Activated T-helper 1 cell treated with anti-CD3 and anti-CD28 coated beads, Interleukin-12 subunit alpha, Interleukin-12 subunit beta, Interleukin-2, Interleukin-4 antibody, amounts not matched to agents 30 ng/mL and 10 ng/mL and 1 ng/mL, durations not matched to agents 14 hours and 24 hours and 36 hours (primary cell): ENCODE results near the gene SUSD6. TPM values are rescaled to one million over a fixed set of nuclear protein-coding genes. Genes with fewer than 3 reads are reported as not detected.
"Not testable (repeated sequence)": the region's sequence is repeated elsewhere in the genome, so short reads cannot be mapped to it uniquely, and the experiment has no call there.

ENCODE experiments used
- DNase-seq: peaks from one replicate; pipeline ENCODE4 v3.0.0; 2021; ENCODE audit warnings: low spot score
- H3K27ac Mint-ChIP-seq: one replicate; pipeline ENCODE4 v1.8.0; 2021; ENCODE audit warnings: mild to moderate bottlenecking, mixed read lengths
- H3K27me3 Mint-ChIP-seq: one replicate; pipeline ENCODE4 v1.8.0; 2022; ENCODE audit warnings: mild to moderate bottlenecking, moderate library complexity, mixed read lengths; ENCODE audit not compliant: insufficient read depth
- H3K36me3 Mint-ChIP-seq: one replicate; pipeline ENCODE4 v1.8.0; 2021; ENCODE audit warnings: low read depth, mixed read lengths
- H3K4me1 Mint-ChIP-seq: one replicate; pipeline ENCODE4 v1.8.0; 2021; ENCODE audit warnings: low read depth, mixed read lengths
- H3K4me3 Mint-ChIP-seq: one replicate; pipeline ENCODE4 v1.8.0; 2021; ENCODE audit warnings: mild to moderate bottlenecking, moderate library complexity, mixed read lengths
- H3K9me3 Mint-ChIP-seq: one replicate; pipeline ENCODE4 v1.8.0; 2021; ENCODE audit warnings: mixed read lengths
- intact Hi-C: fragments of 100-400 bp; cut with micrococcal nuclease; formaldehyde crosslinking; loops from one replicate; pipeline ENCODE4 v1.15.1; 2024
- total RNA-seq: library from RNA; stranded (reverse); gene quantifications from 2 replicates; pipeline ENCODE4 v1.2.3, GENCODE V29; 2022

SUSD6 gene
- total RNA-seq, 1 donor from 2014 or later, result 94.3 TPM

GRCh38 chr14:69688299-69688649, 76.9 kb downstream of the SUSD6 start:
- H3K4me3 Mint-ChIP-seq, result no peak overlapping the region
- H3K27ac Mint-ChIP-seq, result peak overlapping the region; percentile 71
- no peaks in the 10 kb centered on the region for H3K27me3 Mint-ChIP-seq
- no peaks in the 10 kb centered on the region for H3K9me3 Mint-ChIP-seq
- peaks cover 78% of the 10 kb centered on the region for H3K4me1 Mint-ChIP-seq
- no peak for DNase-seq
- peaks cover 32% of the 10 kb centered on the region for H3K36me3 Mint-ChIP-seq
- intact Hi-C loops, result no loop called here

- Mint-ChIP-seq H3K4me3 (no peak overlapping the region), H3K27me3 (no peaks in the 10 kb centered on the region), H3K4me1 (peaks cover 78% of the 10 kb centered on the region), H3K27ac (no peak overlapping the region), H3K9me3 (no peaks in the 10 kb centered on the region), H3K36me3 (peaks cover 35% of the 10 kb centered on the region)
- intact Hi-C loops, result no loop called here
- DNase-seq, result no peak
These were observed 78.6 kb downstream of the SUSD6 start for GRCh38 chr14:69690042-69690441.

GRCh38 chr14:69692594-69692993, 81.2 kb downstream of the SUSD6 start:
- H3K27me3 Mint-ChIP-seq, result no peaks in the 10 kb centered on the region
- no peaks in the 10 kb centered on the region for H3K9me3 Mint-ChIP-seq
- no peak overlapping the region for H3K4me3 Mint-ChIP-seq
- intact Hi-C loops, result no loop called here
- peaks cover 43% of the 10 kb centered on the region for H3K36me3 Mint-ChIP-seq
- DNase-seq, result no peak
- H3K4me1 Mint-ChIP-seq, result peaks cover 82% of the 10 kb centered on the region
- H3K27ac Mint-ChIP-seq, result peak overlapping the region; percentile 37

GRCh38 chr14:69693145-69693544, 81.7 kb downstream of the SUSD6 start:
- H3K27ac Mint-ChIP-seq, result peak overlapping the region; percentile 23
- intact Hi-C loops, result no loop called here
- H3K9me3 Mint-ChIP-seq, result no peaks in the 10 kb centered on the region
- H3K4me3 Mint-ChIP-seq, result no peak overlapping the region
- peaks cover 40% of the 10 kb centered on the region for H3K36me3 Mint-ChIP-seq
- H3K27me3 Mint-ChIP-seq, result no peaks in the 10 kb centered on the region
- peaks cover 82% of the 10 kb centered on the region for H3K4me1 Mint-ChIP-seq
- DNase-seq, result no peak

- Mint-ChIP-seq H3K27me3 (no peaks in the 10 kb centered on the region), H3K36me3 (peaks cover 42% of the 10 kb centered on the region), H3K4me3 (peak overlapping the region; percentile 25), H3K4me1 (peaks cover 82% of the 10 kb centered on the region), H3K27ac (peak overlapping the region; percentile 77), H3K9me3 (no peaks in the 10 kb centered on the region)
- no peak for DNase-seq
- intact Hi-C loops, result no loop called here
These were observed 82.7 kb downstream of the SUSD6 start for GRCh38 chr14:69693801-69694729.

GRCh38 chr14:69694730-69695281, 83.4 kb downstream of the SUSD6 start:
- H3K4me3 Mint-ChIP-seq, result no peak overlapping the region
- no peak for DNase-seq
- H3K9me3 Mint-ChIP-seq, result no peaks in the 10 kb centered on the region
- H3K4me1 Mint-ChIP-seq, result peaks cover 86% of the 10 kb centered on the region
- H3K27ac Mint-ChIP-seq, result peak overlapping the region; percentile 77
- intact Hi-C loops, result no loop called here
- H3K36me3 Mint-ChIP-seq, result peaks cover 45% of the 10 kb centered on the region
- no peaks in the 10 kb centered on the region for H3K27me3 Mint-ChIP-seq

GRCh38 chr14:69695322-69696203, 84.2 kb downstream of the SUSD6 start:
- Mint-ChIP-seq H3K4me1 (peaks cover 82% of the 10 kb centered on the region), H3K9me3 (no peaks in the 10 kb centered on the region), H3K27me3 (no peaks in the 10 kb centered on the region), H3K27ac (peak overlapping the region; percentile 77), H3K36me3 (peaks cover 41% of the 10 kb centered on the region), H3K4me3 (peak overlapping the region; percentile 32)
- no peak for DNase-seq
- intact Hi-C loops, result loop anchor here (2.0 kb wide), 1 partner anchor 21 kb away; no protein-coding TSS in a partner anchor

- intact Hi-C loops, result loop anchor here (2.0 kb wide), 1 partner anchor 21 kb away; no protein-coding TSS in a partner anchor
- peaks cover 43% of the 10 kb centered on the region for H3K36me3 Mint-ChIP-seq
- H3K4me1 Mint-ChIP-seq, result peaks cover 88% of the 10 kb centered on the region
- H3K27me3 Mint-ChIP-seq, result no peaks in the 10 kb centered on the region
- H3K9me3 Mint-ChIP-seq, result no peaks in the 10 kb centered on the region
- H3K4me3 Mint-ChIP-seq, result peak overlapping the region; percentile 32
- peak overlapping the region; percentile 77 for H3K27ac Mint-ChIP-seq
- DNase-seq, result no peak
These were observed 84.8 kb downstream of the SUSD6 start for GRCh38 chr14:69696204-69696527.

- peaks cover 45% of the 10 kb centered on the region for H3K36me3 Mint-ChIP-seq
- H3K27ac Mint-ChIP-seq, result peak overlapping the region; percentile 85
- H3K4me3 Mint-ChIP-seq, result peak overlapping the region; percentile 64
- no peaks in the 10 kb centered on the region for H3K9me3 Mint-ChIP-seq
- peaks cover 96% of the 10 kb centered on the region for H3K4me1 Mint-ChIP-seq
- intact Hi-C loops, result loop anchor here (1.0 to 2.0 kb wide), 2 partner anchors 12 to 20 kb away; no protein-coding TSS in a partner anchor
- H3K27me3 Mint-ChIP-seq, result no peaks in the 10 kb centered on the region
- peak; percentile 49 for DNase-seq
These were observed 85.5 kb downstream of the SUSD6 start for GRCh38 chr14:69696633-69697557.

- H3K27me3 Mint-ChIP-seq, result no peaks in the 10 kb centered on the region
- H3K4me3 Mint-ChIP-seq, result no peak overlapping the region
- peaks cover 52% of the 10 kb centered on the region for H3K36me3 Mint-ChIP-seq
- H3K4me1 Mint-ChIP-seq, result peaks cover 96% of the 10 kb centered on the region
- intact Hi-C loops, result no loop called here
- DNase-seq, result no peak
- H3K27ac Mint-ChIP-seq, result peak overlapping the region; percentile 51
- H3K9me3 Mint-ChIP-seq, result no peaks in the 10 kb centered on the region
These were observed 87.2 kb downstream of the SUSD6 start for GRCh38 chr14:69698572-69698971.

GRCh38 chr14:69699243-69699642, 87.8 kb downstream of the SUSD6 start:
- H3K27ac Mint-ChIP-seq, result peak overlapping the region; percentile 70
- H3K4me3 Mint-ChIP-seq, result peak overlapping the region; percentile 20
- H3K36me3 Mint-ChIP-seq, result peaks cover 53% of the 10 kb centered on the region
- peaks cover 96% of the 10 kb centered on the region for H3K4me1 Mint-ChIP-seq
- H3K27me3 Mint-ChIP-seq, H3K9me3 Mint-ChIP-seq, DNase-seq, intact Hi-C loops: not testable (repeated sequence)

- Mint-ChIP-seq H3K4me1 (peaks cover 96% of the 10 kb centered on the region), H3K36me3 (peaks cover 55% of the 10 kb centered on the region), H3K4me3 (peak overlapping the region; percentile 20), H3K27me3 (no peaks in the 10 kb centered on the region), H3K27ac (peak overlapping the region; percentile 46), H3K9me3 (no peaks in the 10 kb centered on the region)
- DNase-seq, result no peak
- intact Hi-C loops, result no loop called here
These were observed 88.4 kb downstream of the SUSD6 start for GRCh38 chr14:69699748-69700303.
